GM12873 (cell line): ENCODE measurements around the gene PCCA.

Experiments used
- CTCF ChIP-seq: IDR thresholded peaks from 2 replicates; pipeline ENCODE4 v1.5.1; 2012; ENCODE audit warnings: low read depth, mild to moderate bottlenecking, moderate library complexity, low read length, control low read depth; ENCODE audit not compliant: insufficient read depth; ENCODE audit errors: missing control alignments

Gene PCCA

GRCh38 chr13:100173203-100173602 is 84.3 kb downstream of the PCCA start:
- no peak for TF ChIP-seq CTCF

GRCh38 chr13:100175078-100175802 is 86.3 kb downstream of the PCCA start:
- no peak for TF ChIP-seq CTCF

GRCh38 chr13:100175803-100176182 is 86.9 kb downstream of the PCCA start:
- no peak for TF ChIP-seq CTCF

- TF ChIP-seq CTCF, result no peak
Observed at GRCh38 chr13:100176801-100177400, 88.0 kb downstream of the PCCA start.

- TF ChIP-seq CTCF, result no peak
Observed at GRCh38 chr13:100178309-100178708, 89.4 kb downstream of the PCCA start.

- no peak for TF ChIP-seq CTCF
Observed at GRCh38 chr13:100179276-100179675, 90.4 kb downstream of the PCCA start.

- TF ChIP-seq CTCF, result no peak
Observed at GRCh38 chr13:100182900-100183490, 94.1 kb downstream of the PCCA start.
